CD14-positive monocyte (primary cell): ENCODE measurements around the gene SERP1. TPM values are rescaled to one million over a fixed set of nuclear protein-coding genes. Genes with fewer than 3 reads are reported as not detected.
A peak's percentile ranks its signal among the peaks of the same experiment; 100 is the strongest.

Source experiments
- DNase-seq, 3 donors: peaks; one replicate each; pipeline ENCODE4 v3.0.0-alpha.2; 2011 to 2022
- H2AFZ ChIP-seq: 2 replicates; pipeline ENCODE4 v1.6.0; 2012; ENCODE audit warnings: mild to moderate bottlenecking, low read depth, low read length, inconsistent platforms; ENCODE audit not compliant: insufficient read depth, poor library complexity, severe bottlenecking
- H3K27ac ChIP-seq, 2 donors: 1 replicate in 1 of 2; 2 replicates in 1 of 2; pipeline ENCODE4 v1.5.1; 2012 to 2013; ENCODE audit warnings: low read length in 2 of 2, control low read depth in 1 of 2, inconsistent platforms in 1 of 2, low read depth in 1 of 2, mild to moderate bottlenecking in 1 of 2
- H3K27me3 ChIP-seq, 2 donors: one replicate each; pipeline versions ENCODE4 v1.6.0 to v1.6.1; 2011 to 2013; ENCODE audit warnings: low read length in 2 of 2; ENCODE audit not compliant: control insufficient read depth in 2 of 2, insufficient read depth in 2 of 2
- H3K36me3 ChIP-seq, 2 donors: replicated peaks in 1 of 2; 1 replicate in 1 of 2; 2 replicates in 1 of 2; pipeline versions ENCODE4 v1.5.1 to v1.6.1; 2012 to 2013; ENCODE audit warnings: low read length in 2 of 2, control low read depth in 1 of 2, inconsistent platforms in 1 of 2, mild to moderate bottlenecking in 1 of 2; ENCODE audit not compliant: insufficient read depth in 2 of 2, control insufficient read depth in 1 of 2
- H3K4me1 ChIP-seq, 2 donors: 1 replicate in 1 of 2; 2 replicates in 1 of 2; pipeline versions ENCODE4 v1.5.1 to v1.6.1; 2012 to 2013; ENCODE audit warnings: low read length in 2 of 2, control low read depth in 1 of 2, inconsistent platforms in 1 of 2, mild to moderate bottlenecking in 1 of 2, moderate library complexity in 1 of 2; ENCODE audit not compliant: insufficient read depth in 2 of 2, control insufficient read depth in 1 of 2
- H3K4me2 ChIP-seq: replicated peaks from 2 replicates; pipeline ENCODE3; 2012; ENCODE audit warnings: low read length, moderate library complexity, mild to moderate bottlenecking; ENCODE audit not compliant: poor library complexity, severe bottlenecking; ENCODE audit errors: extremely low read depth
- H3K4me3 ChIP-seq, 3 experiments: fragments of 200-600 bp in 1 of 3; sonication (generic) in 1 of 3; replicated peaks in 1 of 3; 1 replicate in 2 of 3; 2 replicates in 1 of 3; pipeline ENCODE4 v1.5.1; 2011 to 2013; ENCODE audit warnings: low read length in 3 of 3, mild to moderate bottlenecking in 3 of 3, control low read depth in 2 of 3, low read depth in 2 of 3, inconsistent platforms in 1 of 3, moderate library complexity in 1 of 3
- H3K79me2 ChIP-seq: 2 replicates; pipeline ENCODE4 v1.6.0; 2012; ENCODE audit warnings: mild to moderate bottlenecking, control low read depth, inconsistent platforms, low read length, moderate library complexity; ENCODE audit not compliant: insufficient read depth
- H3K9ac ChIP-seq: 2 replicates; pipeline ENCODE4 v1.6.0; 2017; ENCODE audit warnings: low read length, mild to moderate bottlenecking; ENCODE audit not compliant: insufficient read depth, poor library complexity, severe bottlenecking
- H3K9me3 ChIP-seq, 2 donors: replicated peaks in 1 of 2; 1 replicate in 1 of 2; 2 replicates in 1 of 2; pipeline versions ENCODE4 v1.5.1 to v1.6.1; 2012 to 2013; ENCODE audit warnings: low read length in 2 of 2, control low read depth in 1 of 2; ENCODE audit not compliant: control insufficient read depth in 1 of 2, insufficient read depth in 1 of 2
- H4K20me1 ChIP-seq: 2 replicates; pipeline ENCODE4 v1.6.0; 2012; ENCODE audit warnings: mild to moderate bottlenecking, low read length, control low read depth, moderate library complexity; ENCODE audit not compliant: insufficient read depth
- H3K27ac Mint-ChIP-seq, 7 donors: one replicate each; pipeline ENCODE4 v1.8.0; 2020; ENCODE audit warnings: mild to moderate bottlenecking in 7 of 7, mixed read lengths in 7 of 7, moderate library complexity in 6 of 7, inconsistent platforms in 2 of 7
- H3K27me3 Mint-ChIP-seq, 3 donors: one replicate each; pipeline ENCODE4 v1.8.0; 2021 to 2022; ENCODE audit warnings: low read depth in 3 of 3, mild to moderate bottlenecking in 3 of 3, mixed read lengths in 3 of 3, moderate library complexity in 3 of 3, inconsistent platforms in 1 of 3
- H3K36me3 Mint-ChIP-seq, 2 donors: one replicate each; pipeline ENCODE4 v1.8.0; 2020; ENCODE audit warnings: mixed read lengths in 2 of 2, inconsistent platforms in 1 of 2, mild to moderate bottlenecking in 1 of 2
- H3K4me1 Mint-ChIP-seq: one replicate; pipeline ENCODE4 v1.8.0; 2020; ENCODE audit warnings: mild to moderate bottlenecking, mixed read lengths
- H3K4me3 Mint-ChIP-seq, 2 donors: one replicate each; pipeline ENCODE4 v1.8.0; 2020; ENCODE audit warnings: mild to moderate bottlenecking in 2 of 2, mixed read lengths in 2 of 2, moderate library complexity in 1 of 2
- H3K9me3 Mint-ChIP-seq, 7 donors: one replicate each; pipeline ENCODE4 v1.8.0; 2020 to 2022; ENCODE audit warnings: mixed read lengths in 7 of 7, mild to moderate bottlenecking in 6 of 7, moderate library complexity in 6 of 7, inconsistent platforms in 2 of 7
- WGBS: methylation state at CpG from one replicate; pipeline ENCODE4 v1.1.5; 2013; ENCODE audit warnings: missing lambda C conversion rate; ENCODE audit not compliant: insufficient coverage; 5-methylcytosine and 5-hydroxymethylcytosine counted together
- intact Hi-C, 2 donors: fragments of 100-400 bp; cut with micrococcal nuclease; formaldehyde crosslinking; loops; one replicate each; pipeline versions ENCODE4 v1.15.0 to v1.15.1; 2023
- polyA plus RNA-seq, 3 donors: library from polyadenylated mRNA; depleted of rRNA in 1 of 3; unstranded in 2 of 3; stranded (reverse) in 1 of 3; fragments of 300-500 nt in 2 of 3; fragments of >200 nt in 1 of 3; fragmentation: Illumina TruSeq in 2 of 3; gene quantifications; 1 replicate in 2 of 3; 2 replicates in 1 of 3; pipeline ENCODE4 v1.2.3, GENCODE V29; 2012 to 2021
- TF ChIP-seq, protein P1 (sequence below): fragments of 200-600 bp; IDR thresholded peaks from one replicate; pipeline ENCODE4 v1.8.0; 2022; ENCODE audit warnings: antibody characterized with exemption, mild to moderate bottlenecking

SERP1 gene
- polyA plus RNA-seq, 3 donors, result 178 to 226 (median 220) TPM

DNA sequence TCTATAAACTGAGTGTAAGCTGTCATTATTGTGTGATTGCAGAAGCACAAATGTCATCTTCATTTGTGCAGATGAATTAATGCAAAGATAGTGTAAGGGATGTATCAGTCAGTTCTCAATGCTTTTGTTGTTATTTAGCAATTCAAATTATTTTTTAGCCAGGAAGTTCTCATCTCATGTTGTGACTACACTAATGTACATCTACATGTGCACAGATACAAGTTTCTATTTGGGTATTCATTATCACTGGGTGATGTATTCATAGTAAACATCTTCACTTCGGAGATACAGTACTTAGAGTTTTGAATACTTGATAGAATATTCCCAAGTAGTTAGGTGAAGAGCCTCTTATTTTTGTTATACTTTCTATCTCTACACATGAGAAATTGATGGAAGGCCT, 11.4 kb upstream of the SERP1 start:
- H3K4me2 ChIP-seq, result no peak overlapping the region
- H3K27ac Mint-ChIP-seq, result no peak overlapping the region
- peaks cover 81% of the 10 kb centered on the region for H3K79me2 ChIP-seq
- H3K4me1 ChIP-seq, result no peaks in the 10 kb centered on the region
- no peak overlapping the region for H2AFZ ChIP-seq
- H4K20me1 ChIP-seq, result peaks cover 55% of the 10 kb centered on the region
- no peak overlapping the region for H3K4me3 Mint-ChIP-seq
- H3K36me3 ChIP-seq, result peaks cover 72 to 84% of the 10 kb centered on the region in 2 donors
- no CpG with 5 or more reads among the region's 1 CpG for WGBS
- H3K27me3 Mint-ChIP-seq, result no peaks in the 10 kb centered on the region
- peaks cover 49 to 82% of the 10 kb centered on the region in 2 donors for H3K36me3 Mint-ChIP-seq
- H3K27me3 ChIP-seq, result no peaks in the 10 kb centered on the region
- H3K27ac ChIP-seq, result peak overlapping the region in 1 of 2 donors; percentile 3
- intact Hi-C loops, result no loop called here
- H3K9me3 Mint-ChIP-seq, result no peaks in the 10 kb centered on the region
- no peak overlapping the region for H3K4me3 ChIP-seq
- TF ChIP-seq, protein P1, sequence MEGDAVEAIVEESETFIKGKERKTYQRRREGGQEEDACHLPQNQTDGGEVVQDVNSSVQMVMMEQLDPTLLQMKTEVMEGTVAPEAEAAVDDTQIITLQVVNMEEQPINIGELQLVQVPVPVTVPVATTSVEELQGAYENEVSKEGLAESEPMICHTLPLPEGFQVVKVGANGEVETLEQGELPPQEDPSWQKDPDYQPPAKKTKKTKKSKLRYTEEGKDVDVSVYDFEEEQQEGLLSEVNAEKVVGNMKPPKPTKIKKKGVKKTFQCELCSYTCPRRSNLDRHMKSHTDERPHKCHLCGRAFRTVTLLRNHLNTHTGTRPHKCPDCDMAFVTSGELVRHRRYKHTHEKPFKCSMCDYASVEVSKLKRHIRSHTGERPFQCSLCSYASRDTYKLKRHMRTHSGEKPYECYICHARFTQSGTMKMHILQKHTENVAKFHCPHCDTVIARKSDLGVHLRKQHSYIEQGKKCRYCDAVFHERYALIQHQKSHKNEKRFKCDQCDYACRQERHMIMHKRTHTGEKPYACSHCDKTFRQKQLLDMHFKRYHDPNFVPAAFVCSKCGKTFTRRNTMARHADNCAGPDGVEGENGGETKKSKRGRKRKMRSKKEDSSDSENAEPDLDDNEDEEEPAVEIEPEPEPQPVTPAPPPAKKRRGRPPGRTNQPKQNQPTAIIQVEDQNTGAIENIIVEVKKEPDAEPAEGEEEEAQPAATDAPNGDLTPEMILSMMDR, result no peak
- no peak overlapping the region for H3K9ac ChIP-seq
- no peaks in the 10 kb centered on the region for H3K9me3 ChIP-seq
- no peak for DNase-seq
- peaks cover 2% of the 10 kb centered on the region for H3K4me1 Mint-ChIP-seq

DNA sequence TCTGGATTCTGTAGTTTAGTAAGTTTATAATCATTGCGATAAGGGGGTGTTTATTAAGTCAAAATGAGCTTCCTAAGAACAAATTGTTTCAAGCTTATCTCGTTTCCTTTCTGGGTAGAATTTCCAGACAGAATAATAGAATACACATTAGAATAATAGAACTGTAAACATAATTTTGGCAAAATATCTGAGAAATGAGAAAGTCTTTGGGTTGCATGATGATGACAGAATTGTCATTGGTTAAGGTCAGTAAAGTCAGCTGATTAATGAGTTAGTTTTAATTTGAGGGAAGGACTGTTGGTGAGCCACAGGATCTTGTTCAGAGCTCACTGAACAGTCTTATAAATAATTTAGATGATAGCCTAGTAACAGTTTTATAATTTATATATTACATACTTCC, 10.5 kb upstream of the SERP1 start:
- no peak overlapping the region for H3K4me3 Mint-ChIP-seq
- H3K36me3 Mint-ChIP-seq, result peaks cover 50 to 78% of the 10 kb centered on the region in 2 donors
- no CpG with 5 or more reads among the region's 2 CpGs for WGBS
- H3K4me2 ChIP-seq, result no peak overlapping the region
- no peak overlapping the region for H3K9ac ChIP-seq
- H3K27ac Mint-ChIP-seq, result peak overlapping the region in 1 of 7 donors; percentile 20
- H3K4me1 ChIP-seq, result no peaks in the 10 kb centered on the region
- no peaks in the 10 kb centered on the region for H3K27me3 Mint-ChIP-seq
- H3K27ac ChIP-seq, result no peak overlapping the region
- H2AFZ ChIP-seq, result no peak overlapping the region
- intact Hi-C loops, result no loop called here
- TF ChIP-seq, protein P1, result no peak
- peaks cover 72 to 86% of the 10 kb centered on the region in 2 donors for H3K36me3 ChIP-seq
- peaks cover 2% of the 10 kb centered on the region for H3K4me1 Mint-ChIP-seq
- H4K20me1 ChIP-seq, result peaks cover 63% of the 10 kb centered on the region
- no peak overlapping the region for H3K4me3 ChIP-seq
- no peaks in the 10 kb centered on the region for H3K27me3 ChIP-seq
- peaks cover 90% of the 10 kb centered on the region for H3K79me2 ChIP-seq
- H3K9me3 Mint-ChIP-seq, result no peaks in the 10 kb centered on the region
- no peak for DNase-seq
- no peaks in the 10 kb centered on the region for H3K9me3 ChIP-seq
